Activated CD8-positive, alpha-beta memory T cell treated with anti-CD3 and anti-CD28 coated beads for 24 hours (primary cell): ENCODE measurements around the gene TERC.
A peak's percentile ranks its signal among the peaks of the same experiment; 100 is the strongest.

Experiments used
- DNase-seq: peaks from one replicate; pipeline ENCODE4 v3.0.0-alpha.2; 2020

Gene TERC

GRCh38 chr3:169764882-169765612, at the start of gene TERC:
TERC (minus strand) TSS chr3:169765060.
- DNase-seq = peak; percentile 96

- peak; percentile 83 for DNase-seq
These were observed 49.1 kb upstream of the TERC start for GRCh38 chr3:169813757-169814517.

GRCh38 chr3:169813278-169813677, 48.4 kb upstream of the TERC start:
- DNase-seq = no peak

GRCh38 chr3:169812332-169813235, 47.7 kb upstream of the TERC start, which contains the start of the genes LRRC34 and LRRIQ4:
LRRC34 (minus strand) TSS chr3:169812904; CDS start chr3:169812548, 356 bp downstream.
LRRIQ4 (plus strand) TSS chr3:169812870; CDS start chr3:169821922, 9,052 bp downstream.
- peak; percentile 86 for DNase-seq

GRCh38 chr3:169811631-169812331, 46.9 kb upstream of the TERC start:
- no peak for DNase-seq

- DNase-seq = no peak
These were observed 44.5 kb upstream of the TERC start for GRCh38 chr3:169809230-169809795.

- DNase-seq = no peak
These were observed 39.8 kb upstream of the TERC start for GRCh38 chr3:169804681-169805080.

- DNase-seq = no peak
These were observed 27.5 kb upstream of the TERC start for GRCh38 chr3:169792359-169792758.

- no peak for DNase-seq
These were observed 26.0 kb upstream of the TERC start for GRCh38 chr3:169790687-169791429.

GRCh38 chr3:169790219-169790618, 25.4 kb upstream of the TERC start:
- no peak for DNase-seq

GRCh38 chr3:169787791-169788190, 22.9 kb upstream of the TERC start:
- DNase-seq = no peak

GRCh38 chr3:169787120-169787519, 22.3 kb upstream of the TERC start:
- DNase-seq = no peak

- DNase-seq = no peak
These were observed 16.5 kb upstream of the TERC start for GRCh38 chr3:169781209-169781855.

GRCh38 chr3:169780742-169781141, 15.9 kb upstream of the TERC start:
- no peak for DNase-seq

GRCh38 chr3:169777822-169778221, 13.0 kb upstream of the TERC start:
- no peak for DNase-seq

GRCh38 chr3:169774186-169774585, 9.3 kb upstream of the TERC start:
- DNase-seq = no peak

- DNase-seq = peak; percentile 97
These were observed 8.3 kb upstream of the TERC start, which contains the start of gene MYNN for GRCh38 chr3:169772897-169773816. MYNN (plus strand) TSS chr3:169773396; CDS start chr3:169774296, 900 bp downstream.

GRCh38 chr3:169772305-169772896, 7.5 kb upstream of the TERC start:
- peak; percentile 88 for DNase-seq
